HG03025 (cell line): ENCODE results near the gene ALKBH1.
"Not testable (repeated sequence)": the region's sequence is repeated elsewhere in the genome, so short reads cannot be mapped to it uniquely, and the experiment has no call there.

Source experiments
- ATAC-seq: cut with Tn5 transposase; IDR thresholded peaks from one replicate; pipeline ENCODE4 v1.9.1; 2021; ENCODE audit warnings: mild to moderate bottlenecking, moderate library complexity; ENCODE audit not compliant: unreplicated experiment, low FRiP score

Gene ALKBH1

DNA sequence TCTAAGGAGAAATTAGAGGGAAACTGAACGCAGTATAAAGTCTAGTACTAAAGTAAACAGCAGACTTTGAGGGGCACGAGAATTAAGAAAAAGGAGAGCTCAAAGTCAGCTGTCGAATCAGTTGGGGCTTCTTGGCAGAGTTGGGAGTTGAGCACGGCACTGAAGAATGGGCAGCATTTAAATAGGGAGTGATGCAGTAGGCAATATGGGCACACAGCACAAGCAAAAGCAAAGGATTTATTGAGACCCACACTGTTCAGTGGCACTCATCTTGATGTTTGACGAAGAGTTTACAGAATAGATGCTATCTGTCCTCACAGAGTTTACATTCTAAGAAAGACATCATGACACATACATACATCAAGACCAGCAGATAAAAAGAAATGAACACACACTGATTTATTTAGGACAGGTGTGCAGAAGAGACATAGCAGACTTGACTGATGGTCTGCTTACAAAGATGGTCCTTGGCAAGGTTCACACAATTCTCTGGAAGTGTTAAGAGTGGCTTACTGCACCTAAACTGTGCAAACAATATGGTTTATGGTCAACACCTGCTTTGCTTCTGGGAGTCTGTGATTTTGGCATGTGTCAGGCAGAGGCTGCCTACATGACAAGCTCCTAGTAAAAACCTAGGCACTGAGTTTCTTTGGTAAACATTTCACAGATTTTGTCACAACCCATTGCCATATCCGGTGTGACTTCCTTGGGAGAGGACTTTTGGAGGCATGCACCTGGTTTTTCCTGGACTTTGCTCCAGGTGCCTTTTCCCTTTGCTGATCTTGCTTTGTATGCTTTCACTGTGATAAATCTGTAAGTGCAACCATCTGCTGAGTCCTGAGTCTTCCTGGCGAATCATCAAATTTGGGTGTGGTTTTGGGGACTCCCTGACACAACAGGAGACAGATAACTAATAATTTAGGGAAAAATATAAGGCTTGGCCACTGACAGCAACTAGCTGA, 26.3 kb downstream of the ALKBH1 start:
- ATAC-seq, result no peak

DNA sequence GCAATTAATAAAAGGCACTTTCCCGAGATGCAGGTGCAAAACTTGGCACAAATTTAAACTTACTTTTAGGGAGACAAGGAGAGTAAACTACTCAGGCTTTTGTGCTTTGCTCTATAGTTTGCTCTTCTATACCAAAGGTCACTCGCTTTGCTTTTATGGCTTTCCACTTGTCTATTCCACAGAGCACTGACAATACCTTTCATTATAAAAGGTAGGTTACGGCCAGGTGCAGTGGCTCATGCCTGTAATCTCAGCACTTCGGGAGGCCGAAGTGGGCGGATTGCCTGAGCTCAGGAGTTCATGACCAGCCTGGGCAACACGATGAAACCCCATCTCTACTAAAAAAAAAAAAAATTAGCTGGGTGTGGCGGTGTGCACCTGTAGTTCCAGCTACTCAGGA, 32.9 kb downstream of the ALKBH1 start:
- ATAC-seq, result no peak

DNA sequence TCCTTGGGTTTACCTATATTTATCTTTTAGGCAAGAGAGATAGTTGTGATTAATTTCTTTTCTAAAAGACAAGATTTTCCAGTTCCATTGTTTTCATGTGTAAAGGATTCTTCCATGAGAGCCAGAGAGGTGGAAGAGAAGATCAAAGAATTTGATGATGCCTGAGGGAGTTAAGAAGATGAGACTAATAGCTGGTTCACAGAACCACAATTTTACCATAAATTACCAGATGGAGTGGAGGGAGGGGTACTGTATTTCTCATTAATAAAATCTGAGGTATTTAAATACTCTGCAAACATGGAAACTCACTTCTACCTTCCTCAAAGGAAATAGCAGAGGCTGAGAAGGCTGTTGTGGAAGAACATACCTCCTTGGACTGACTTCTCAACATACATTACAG, 34.6 kb downstream of the ALKBH1 start:
- no peak for ATAC-seq

DNA sequence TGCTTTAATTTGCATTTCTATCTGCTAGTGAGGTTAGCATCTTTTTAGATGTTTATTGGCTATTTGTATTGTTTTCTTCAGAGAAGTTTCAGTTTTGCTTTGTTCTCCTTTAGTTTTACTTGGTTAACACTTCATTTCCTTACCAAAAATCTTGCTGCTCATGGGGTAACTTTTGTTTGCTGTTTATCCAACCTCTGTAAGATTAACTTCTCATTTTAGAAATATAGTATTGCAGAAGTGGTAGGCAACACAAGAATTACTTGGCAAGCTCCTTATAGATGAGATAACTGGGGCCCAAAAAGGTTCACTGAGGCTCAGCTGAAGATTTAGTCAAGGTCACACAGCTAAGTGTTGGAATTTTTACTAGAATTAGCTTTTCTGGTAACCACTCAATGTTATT, 40.5 kb downstream of the ALKBH1 start:
- no peak for ATAC-seq

DNA sequence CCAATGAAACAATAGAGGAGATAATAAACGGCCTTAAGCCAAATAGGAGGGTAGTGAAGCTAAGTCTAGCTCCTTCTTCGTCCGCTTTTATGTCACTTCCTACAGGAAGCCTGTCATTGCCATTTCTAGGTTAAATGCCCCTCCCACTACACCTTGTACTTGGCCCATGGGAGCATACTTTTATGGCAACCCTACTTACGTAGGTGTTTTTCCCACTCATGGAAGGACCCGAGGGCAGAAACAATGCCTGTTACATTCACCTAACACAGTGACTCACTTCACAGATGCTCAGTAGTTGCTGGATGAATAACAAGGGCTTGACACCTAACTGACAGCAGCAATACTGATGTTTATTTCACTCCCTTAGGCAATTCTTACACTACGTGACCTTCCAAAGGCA, 44.5 kb downstream of the ALKBH1 start:
- ATAC-seq, result no peak

DNA sequence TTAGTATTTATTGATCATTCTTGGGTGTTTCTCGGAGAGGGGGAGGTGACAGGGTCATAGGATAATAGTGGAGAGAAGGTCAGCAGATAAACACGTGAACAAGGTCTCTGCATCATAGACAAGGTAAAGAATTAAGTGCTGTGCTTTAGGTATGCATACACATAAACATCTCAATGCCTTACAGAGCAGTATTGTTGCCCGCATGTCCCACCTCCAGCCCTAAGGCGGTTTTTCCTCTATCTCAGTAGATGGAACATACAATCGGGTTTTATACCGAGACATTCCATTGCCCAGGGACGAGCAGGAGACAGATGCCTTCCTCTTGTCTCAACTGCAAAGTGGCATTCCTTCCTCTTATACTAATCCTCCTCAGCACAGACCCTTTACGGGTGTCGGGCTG, 46.3 kb downstream of the ALKBH1 start:
- ATAC-seq, result not testable (repeated sequence)

DNA sequence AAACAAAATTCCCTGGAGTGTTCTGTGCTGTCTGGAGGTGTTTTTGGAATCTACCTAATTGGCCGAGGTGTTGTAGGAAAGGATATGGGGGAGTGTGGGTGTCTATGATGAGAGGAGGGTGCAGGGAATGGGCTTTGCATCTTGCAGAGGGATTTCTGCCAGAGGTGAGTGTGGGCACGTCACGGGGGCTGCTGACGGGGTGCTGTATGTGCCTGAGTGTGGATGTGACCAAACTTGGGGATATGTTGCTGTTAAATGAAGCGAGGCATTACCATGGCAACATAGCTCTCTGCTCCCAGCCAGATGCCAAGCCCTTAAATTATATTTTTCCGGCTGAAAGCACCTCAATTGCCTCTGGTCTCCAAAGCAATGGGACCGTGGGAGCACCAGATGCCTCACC, 47.1 kb downstream of the ALKBH1 start:
- ATAC-seq, result no peak

DNA sequence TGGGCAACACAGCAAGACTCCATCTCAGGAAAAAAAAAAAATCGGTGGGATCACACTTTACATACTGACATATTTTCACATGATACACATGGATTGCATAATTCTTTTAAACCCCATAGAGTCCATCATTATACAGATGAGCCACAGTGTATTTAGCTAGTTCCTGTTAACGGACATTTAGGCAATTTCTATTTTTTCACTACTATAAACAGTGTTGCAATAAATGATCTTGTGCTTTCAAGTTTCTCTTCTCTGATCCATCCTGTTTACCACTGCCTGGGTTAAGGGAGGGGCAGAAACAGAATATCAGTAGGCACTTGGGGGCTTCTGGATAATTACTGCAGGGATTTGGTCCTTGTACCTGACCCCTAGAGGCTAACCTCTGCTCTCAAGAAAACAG, 48.0 kb downstream of the ALKBH1 start:
- ATAC-seq, result no peak

DNA sequence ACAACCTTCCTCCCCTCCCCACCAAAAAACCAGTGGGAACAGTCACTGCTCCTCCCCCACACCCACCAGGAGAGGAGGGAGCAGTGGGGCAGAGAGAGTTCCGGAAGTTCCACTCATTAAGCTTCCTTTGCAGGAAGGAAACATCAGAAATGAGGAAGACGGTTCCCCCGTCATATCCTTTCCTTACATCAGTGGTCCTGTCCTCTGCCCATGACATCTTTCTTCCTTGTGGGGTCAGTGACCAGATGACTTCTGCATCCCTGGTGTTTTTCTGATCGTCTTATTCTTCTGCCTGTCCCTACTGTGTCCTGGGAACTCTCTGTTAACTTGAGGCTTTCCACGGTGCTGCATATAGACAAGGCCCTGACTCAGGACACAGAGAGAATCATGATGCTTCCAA, 50.5 kb downstream of the ALKBH1 start:
- ATAC-seq, result no peak

DNA sequence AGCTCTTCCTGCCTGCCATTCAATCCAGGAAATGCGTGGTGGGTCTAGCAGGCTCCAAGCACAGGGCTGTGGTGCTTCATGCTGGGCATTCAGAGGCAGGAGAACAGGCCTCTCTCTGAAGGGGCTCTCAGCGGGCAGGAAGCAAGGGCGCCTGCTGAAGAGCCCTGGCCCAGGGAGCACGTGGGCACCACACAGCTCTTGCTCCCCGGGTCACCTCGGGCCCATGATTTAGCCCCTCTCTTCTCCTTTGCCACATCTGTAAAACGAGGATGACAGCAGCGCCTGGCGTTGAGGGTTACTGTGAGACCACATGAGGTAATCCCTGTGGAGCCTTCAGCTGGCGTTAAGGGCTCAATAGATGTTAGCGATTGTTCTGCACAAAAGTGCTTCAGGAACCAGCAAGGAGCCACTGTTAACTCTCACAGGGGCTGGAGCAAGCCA, 53.8 kb downstream of the ALKBH1 start:
- no peak for ATAC-seq

DNA sequence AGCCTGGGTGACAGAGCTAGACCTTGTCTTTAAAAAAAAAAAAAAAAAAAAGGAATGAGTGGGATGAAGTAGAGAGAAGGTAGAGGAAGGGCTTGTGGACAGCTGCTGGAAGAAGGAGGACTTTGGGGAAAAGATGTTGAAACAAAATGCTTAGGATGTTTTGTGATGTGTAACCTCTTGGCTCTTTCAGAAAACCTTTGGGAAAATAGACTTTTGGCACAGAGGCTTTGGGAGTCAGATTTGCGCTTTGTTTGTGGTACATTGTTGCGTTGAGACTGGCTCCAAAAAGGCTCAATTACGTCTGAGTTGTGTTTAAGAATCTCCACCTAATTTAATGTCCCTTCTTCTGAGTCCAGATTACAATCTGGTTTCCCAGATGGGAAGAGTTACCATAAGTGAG, 58.5 kb downstream of the ALKBH1 start:
- no peak for ATAC-seq

DNA sequence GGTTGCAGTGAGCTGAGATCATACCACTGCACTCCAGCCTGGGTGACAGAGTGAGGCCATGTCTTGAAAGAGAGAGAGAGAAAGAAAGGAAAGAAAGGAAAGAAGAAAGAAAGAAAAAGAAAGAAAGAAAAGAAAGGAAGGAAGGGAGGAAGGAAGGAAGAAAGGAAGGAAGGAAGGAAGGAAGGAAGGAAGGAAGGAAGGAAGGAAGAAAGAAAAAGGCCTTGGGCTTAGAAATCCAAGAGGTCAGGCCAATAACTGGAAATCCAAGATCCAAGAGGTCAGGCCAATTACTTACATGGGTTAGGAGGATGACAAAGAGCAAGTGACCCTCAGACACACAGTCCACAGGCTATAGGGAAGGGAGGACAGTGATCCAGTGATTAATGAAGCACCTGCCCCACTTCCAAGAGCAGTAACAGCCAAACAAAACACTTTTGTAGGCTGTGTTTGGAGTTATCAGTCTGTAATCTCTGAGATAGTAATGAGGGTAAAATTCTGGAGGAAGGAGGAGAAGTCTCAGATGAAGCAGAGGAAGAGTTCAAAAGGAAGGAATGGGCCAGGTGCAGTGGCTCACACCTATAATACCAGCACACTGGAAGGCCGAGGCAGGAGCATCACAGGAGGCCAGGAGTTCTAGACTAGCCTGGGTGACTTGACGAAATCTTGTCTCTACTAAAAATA, 59.2 kb downstream of the ALKBH1 start:
- ATAC-seq, result no peak

DNA sequence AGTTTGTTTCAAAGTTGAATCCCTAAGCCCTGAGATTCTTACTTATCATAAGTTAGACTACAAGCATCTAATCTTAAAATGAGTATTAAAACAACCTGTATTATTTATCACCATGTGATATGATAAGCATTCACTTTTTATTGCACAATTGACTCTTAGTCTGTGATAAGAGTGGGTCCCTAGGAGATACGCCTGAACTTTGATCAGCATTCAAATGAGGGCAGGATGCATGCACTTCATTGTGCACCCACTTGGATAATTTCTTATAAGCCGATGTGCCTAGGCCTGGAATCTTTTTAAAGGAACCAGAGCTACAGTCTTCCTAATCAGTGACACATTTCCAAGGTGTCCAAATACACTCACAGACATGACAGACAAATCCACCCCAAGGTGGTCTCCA, 60.0 kb downstream of the ALKBH1 start:
- no peak for ATAC-seq

DNA sequence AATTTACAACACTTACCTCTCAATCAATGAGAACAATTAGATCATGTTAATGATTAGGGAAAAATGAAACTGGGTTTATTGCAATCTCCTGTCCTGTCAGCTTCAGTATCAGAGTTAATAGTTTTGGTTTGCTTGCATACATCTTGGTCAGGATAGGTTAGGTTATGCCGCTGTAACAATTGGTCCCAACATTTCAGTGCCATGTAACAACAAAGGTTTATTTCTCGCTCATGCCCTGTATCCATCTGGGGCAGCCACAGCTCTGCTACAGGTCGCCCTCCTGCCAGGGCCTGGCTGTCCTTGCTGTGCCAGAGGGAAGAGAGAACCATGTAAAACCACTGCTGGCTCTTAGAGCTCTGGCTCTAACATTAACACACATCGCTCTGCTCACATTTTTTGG, 60.9 kb downstream of the ALKBH1 start:
- no peak for ATAC-seq

DNA sequence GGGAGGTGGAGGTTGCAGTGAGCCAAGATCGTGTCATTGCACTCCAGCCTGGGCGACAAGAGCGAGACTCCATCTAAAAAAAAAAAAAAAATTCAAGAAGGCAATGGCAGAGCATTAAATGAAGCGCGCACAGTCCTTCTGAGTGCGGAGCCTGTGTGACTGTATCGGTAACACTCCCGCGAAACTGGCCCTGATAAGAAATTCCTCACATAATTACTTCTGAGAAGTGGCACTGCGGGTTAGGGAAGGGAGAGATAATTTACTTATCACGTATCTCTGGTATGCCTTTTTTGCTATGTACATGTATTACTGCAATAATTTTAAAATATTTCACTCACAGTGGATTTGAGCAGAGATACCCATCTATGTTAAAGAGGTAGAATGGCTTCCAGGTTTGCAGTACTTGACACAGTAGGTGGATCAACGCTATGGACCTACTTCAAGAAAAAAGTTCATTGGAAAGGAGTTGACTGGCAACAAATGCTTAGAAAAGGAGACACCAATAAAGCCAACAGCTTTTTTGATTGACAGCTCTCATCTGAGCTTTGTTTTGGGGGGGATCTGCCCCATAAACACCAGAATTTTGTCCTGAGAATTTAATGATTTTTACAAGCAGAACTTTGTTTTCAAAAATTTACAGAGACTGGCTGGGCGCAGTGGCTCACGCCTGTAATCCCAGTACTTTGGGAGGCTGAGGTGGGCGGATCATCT, 62.1 kb downstream of the ALKBH1 start:
- ATAC-seq, result no peak

DNA sequence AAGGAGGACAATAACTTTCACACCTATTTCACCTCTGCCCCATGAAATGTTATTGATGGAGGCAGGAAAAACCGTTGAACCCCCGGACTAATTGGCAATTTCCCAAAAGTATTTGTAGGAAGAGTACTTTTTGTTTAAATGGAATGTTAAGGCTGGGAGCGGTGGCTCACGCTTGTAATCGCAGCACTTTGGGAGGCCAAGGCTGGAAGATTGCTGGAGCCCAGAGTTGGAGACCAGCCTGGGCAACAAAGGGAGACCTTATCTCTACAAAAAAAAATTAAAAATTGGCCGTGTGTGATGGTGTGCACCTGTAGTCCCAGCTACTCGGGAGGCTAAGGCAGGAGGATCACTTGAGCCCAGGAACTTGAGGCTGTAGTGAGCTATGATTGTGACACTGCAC, 65.4 kb downstream of the ALKBH1 start:
- ATAC-seq, result no peak

DNA sequence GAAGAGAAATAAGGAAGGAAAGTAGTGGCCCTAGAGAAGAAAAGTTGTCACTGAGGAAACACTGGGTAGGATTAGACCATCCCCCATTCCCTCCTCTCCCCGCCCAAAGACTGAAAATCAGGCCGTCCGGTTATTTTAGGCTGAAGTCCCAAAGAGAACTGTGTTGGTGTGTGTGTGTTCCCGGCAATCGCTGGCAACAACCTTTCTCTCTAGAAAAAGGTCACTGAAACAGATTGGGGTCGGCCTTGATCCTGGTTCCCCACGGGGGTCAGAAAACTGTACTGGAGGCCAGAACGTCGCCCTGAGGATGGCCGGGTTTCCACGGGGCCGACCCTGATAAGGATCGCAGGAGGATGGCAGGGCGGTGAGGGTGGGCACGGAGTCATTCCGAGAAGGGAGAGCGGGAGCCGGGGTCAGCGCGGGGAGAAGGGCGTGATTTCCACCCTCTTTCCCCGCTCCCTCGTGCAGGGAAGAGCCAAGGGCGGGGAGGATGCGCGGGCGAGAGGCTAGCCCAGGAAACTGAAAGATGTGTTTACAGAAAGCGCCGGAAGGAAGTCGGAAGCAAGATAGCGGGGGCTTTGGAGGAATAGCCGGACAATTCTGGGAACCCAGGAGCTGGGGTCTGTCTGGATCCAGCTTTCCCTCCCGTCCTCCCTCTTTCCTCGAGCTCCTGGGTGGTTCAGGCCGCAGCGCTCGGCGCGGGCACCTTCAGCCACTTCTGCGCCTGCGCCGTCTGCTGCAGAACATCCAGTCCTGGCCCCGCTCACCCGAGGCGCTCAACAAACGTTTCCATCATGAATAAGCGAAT, 66.1 kb downstream of the ALKBH1 start:
- no peak for ATAC-seq

DNA sequence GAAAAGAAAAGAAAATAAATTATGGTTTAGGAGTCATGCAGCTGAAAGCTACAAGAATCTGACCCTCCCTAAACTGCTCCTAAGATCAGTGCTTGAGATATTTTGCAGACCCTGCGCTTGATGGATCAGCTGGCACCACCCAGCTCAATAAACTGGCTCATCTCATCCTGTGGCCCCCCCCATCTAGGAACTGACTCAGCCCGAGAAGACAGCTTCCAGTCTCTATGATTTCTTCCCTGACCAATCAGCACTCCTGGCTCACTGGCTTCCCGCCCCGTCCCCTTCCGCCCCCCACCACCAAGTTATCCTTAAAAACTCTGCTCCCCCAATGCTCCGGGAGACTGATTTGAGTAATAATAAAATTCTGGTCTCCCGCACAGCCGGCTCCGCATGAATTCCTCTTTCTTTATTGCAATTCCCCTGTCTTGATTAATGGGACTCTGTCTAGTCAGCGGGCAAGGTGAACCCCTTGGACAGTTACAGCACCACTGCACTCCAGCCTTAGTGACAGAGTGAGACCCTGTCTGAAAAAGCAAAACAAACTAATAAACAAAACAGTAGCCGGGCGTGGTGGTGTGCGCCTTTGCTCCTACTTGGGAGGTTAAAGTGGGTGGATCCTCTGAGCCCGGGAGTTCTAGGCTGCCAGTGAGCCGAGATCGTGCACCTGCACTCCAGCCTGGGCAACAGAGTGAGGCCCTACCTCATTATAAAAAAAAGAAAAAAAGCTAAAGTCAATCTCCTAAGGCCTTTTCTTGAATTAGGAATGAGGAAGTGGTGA, 66.9 kb downstream of the ALKBH1 start:
- no peak for ATAC-seq

DNA sequence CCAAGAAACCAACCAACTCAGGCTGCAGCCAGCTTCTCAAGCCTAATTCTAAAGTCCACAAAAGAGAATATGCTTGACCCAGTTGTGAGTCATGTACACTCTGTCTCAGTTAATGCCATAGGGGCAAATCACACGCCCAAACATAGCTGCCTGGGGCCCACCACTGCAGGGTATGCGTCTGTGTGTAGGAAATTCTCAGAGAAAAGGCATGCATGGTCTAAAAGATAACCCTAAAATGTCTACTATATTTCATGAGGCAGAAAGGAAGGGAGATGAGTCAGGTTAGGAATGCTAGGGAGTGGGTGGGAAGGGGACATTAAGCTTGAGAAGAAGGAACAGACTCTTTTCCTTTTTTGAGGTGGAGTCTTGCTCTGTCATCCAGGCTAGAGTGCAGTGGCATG, 69.1 kb downstream of the ALKBH1 start:
- no peak for ATAC-seq

DNA sequence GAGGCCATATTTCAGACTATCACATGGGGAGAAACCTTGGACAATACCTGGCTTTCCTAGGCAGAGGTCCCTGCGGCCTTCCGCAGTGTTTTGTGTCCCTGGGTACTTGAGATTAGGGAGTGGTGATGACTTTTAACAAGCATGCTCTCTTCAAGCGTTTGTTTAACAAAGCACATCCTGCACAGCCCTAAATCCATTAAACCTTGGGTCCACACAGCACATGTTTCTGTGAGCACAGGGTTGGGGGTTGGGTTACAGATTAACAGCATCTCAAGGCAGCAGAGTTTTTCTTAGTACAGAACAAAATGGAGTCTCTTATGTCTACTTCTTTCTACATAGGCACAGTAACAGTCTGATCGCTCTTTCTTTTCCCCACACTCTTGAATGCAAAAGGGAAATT, 72.0 kb downstream of the ALKBH1 start:
- ATAC-seq, result not testable (repeated sequence)
